ENCODE results near the gene DCAKD. TPM values are rescaled to one million over a fixed set of nuclear protein-coding genes. Genes with fewer than 3 reads are reported as not detected.

DCAKD gene
- total and polyA plus RNA-seq, 10 of the 15 experiments (the other 5 are each of a cell fraction or from before 2014, with no cell fraction given), result 11.6 to 62.7 (median 38.3) TPM

DNA sequence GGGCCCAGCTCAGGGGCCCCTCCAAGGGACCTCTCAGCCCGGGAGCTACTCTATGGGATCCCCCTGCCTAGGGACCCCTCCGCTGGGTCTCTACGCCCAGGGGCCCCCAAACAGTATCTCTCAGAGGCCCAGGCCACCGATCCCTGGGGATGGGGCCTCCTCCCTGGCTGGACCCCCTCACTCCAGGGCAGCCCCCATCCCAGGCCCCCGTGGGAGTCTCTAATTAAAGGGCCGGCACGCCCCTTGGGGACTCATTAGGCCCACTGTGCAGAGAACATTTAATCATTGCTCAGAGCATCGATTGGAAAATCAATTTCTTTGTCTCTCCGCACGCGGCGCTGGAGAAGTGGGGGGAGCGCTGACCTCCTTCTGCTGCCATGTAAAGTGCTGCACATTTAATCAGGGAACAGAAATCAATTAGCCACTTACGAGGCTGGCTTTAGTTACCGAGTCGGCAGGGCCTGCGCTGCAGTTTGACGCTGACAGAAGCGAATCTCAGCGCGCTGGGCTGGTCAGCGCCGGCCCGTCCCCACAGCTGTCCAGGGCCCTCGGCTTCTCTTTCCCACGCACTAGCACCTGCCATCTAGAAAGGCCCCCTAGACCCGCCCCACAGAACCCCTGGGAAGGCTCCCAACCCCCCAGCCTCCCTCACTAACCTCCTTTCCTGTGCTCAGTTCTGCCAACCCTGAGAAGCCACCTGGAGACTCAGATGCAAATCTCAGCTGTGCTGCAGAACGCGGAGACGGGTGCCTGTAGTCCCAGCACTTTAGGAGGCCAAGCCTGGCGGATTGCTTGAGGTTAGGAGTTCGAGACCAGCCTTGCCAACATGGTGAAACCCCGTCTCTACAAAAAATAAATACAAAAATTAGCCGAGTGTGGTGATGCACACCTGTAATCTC, 63.1 kb downstream of the DCAKD start:
- CTCF ChIA-PET, result interaction anchor here (0.5 to 1.2 kb wide), 3 partner anchors 13 to 282 kb away, joined by 3 read pairs; no protein-coding TSS in a partner anchor
- WGBS (ENCODE audit: insufficient coverage, insufficient replicate concordance, low lambda C conversion rate, missing lambda C conversion rate), result 42% methylated on average over 29 of the region's 34 CpGs
- Histone ChIP-seq H3K9me3 (replicated peaks; ENCODE audit: control insufficient read depth, insufficient read depth, low read length) (no peaks in the 10 kb centered on the region; the same call in 2 of the 3 replicates), H3K4me2 (ENCODE audit: control insufficient read depth, insufficient read depth) (no peak overlapping the region; the same call in 1 of the 2 replicates), H3K4me1 (ENCODE audit: control insufficient read depth, insufficient read depth, low read length) (peaks cover 17% of the 10 kb centered on the region), H3K27ac (ENCODE audit: control insufficient read depth, insufficient read depth) (no peak overlapping the region), H3K9ac (ENCODE audit: control insufficient read depth, insufficient read depth, low read length) (no peak overlapping the region), H3K36me3 (ENCODE audit: control insufficient read depth in 2 of 2, insufficient read depth in 2 of 2, low read length in 1 of 2) (no peaks in the 10 kb centered on the region), H3K4me3 (no peak overlapping the region), H4K20me1 (ENCODE audit: control insufficient read depth, insufficient read depth) (no peaks in the 10 kb centered on the region), H2AFZ (ENCODE audit: control insufficient read depth, low read depth, low read length) (no peak overlapping the region), H3K27me3 (replicated peaks in 1 of 2; ENCODE audit: control insufficient read depth in 2 of 2, insufficient read depth in 2 of 2, low read length in 1 of 2) (peaks cover 0 to 2% of the 10 kb centered on the region in 2 experiments; a peak in 1 of 4 replicates), H3K79me2 (ENCODE audit: control insufficient read depth, insufficient read depth, low read length) (no peaks in the 10 kb centered on the region)
- POLR2A ChIA-PET, result no interaction called here
- TF ChIP-seq TCF12 (IDR thresholded peaks at IDR 0.05; ENCODE audit: low read depth, low read length), result no peak
- in situ Hi-C loops (cut with MboI), result no loop called here
- RAD21 ChIA-PET (ENCODE audit: unreplicated experiment), result no interaction called here
- intact Hi-C loops (cut with micrococcal nuclease; ENCODE audit: unreplicated experiment), result no loop called here
- BruUV-seq (replicated peaks), result no TSS peak
- DNase-seq (ENCODE audit: low read depth, low spot score) (no peak), FAIRE-seq (no peak), ATAC-seq (no peak)
- SMC1A ChIA-PET (ENCODE audit: uncharacterized antibody, unreplicated experiment), result no interaction called here

DNA sequence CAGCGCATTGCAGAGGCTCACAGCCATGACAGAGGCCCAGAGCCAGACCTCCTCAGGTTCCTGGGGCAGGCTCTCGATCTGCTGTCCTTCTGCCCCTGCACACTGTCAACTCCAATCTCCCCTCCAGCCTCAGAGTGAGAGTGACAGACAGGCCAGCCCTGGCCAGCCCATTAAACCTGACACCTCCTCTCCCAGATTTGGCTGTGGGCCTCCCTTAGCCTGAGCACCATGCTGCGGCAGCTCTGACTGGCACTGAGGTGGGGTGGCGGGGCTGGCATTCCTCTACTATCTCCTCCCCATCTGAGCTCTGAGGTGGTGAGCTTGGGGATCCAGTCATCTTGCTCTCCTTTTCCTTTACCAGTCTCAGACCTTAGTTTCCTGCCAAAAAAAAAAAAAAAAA, 67.9 kb downstream of the DCAKD start:
- Histone ChIP-seq H3K9ac (ENCODE audit: control insufficient read depth, insufficient read depth, low read length) (no peak overlapping the region), H3K4me2 (ENCODE audit: control insufficient read depth, insufficient read depth) (no peak overlapping the region), H3K4me1 (ENCODE audit: control insufficient read depth, insufficient read depth, low read length) (peaks cover under 1% of the 10 kb centered on the region), H3K9me3 (replicated peaks; ENCODE audit: control insufficient read depth, insufficient read depth, low read length) (no peaks in the 10 kb centered on the region; the same call in 2 of the 3 replicates), H3K27me3 (replicated peaks in 1 of 2; ENCODE audit: control insufficient read depth in 2 of 2, insufficient read depth in 2 of 2, low read length in 1 of 2) (peaks cover under 1 to 2% of the 10 kb centered on the region in 2 experiments), H4K20me1 (ENCODE audit: control insufficient read depth, insufficient read depth) (no peaks in the 10 kb centered on the region), H3K79me2 (ENCODE audit: control insufficient read depth, insufficient read depth, low read length) (no peaks in the 10 kb centered on the region), H3K4me3 (no peak overlapping the region), H3K27ac (ENCODE audit: control insufficient read depth, insufficient read depth) (no peak overlapping the region), H2AFZ (ENCODE audit: control insufficient read depth, low read depth, low read length) (no peak overlapping the region), H3K36me3 (ENCODE audit: control insufficient read depth in 2 of 2, insufficient read depth in 2 of 2, low read length in 1 of 2) (no peaks in the 10 kb centered on the region)
- TF ChIP-seq SMC3 (IDR thresholded peaks at IDR 0.05; ENCODE audit: borderline replicate concordance, low read length), result no peak
- BruUV-seq (replicated peaks), result no TSS peak
- in situ Hi-C loops (cut with MboI), result no loop called here
- FAIRE-seq (no peak), ATAC-seq (no peak), DNase-seq (ENCODE audit: low read depth, low spot score) (no peak)
- 74% methylated on average over 4 of the region's 4 CpGs for WGBS (ENCODE audit: insufficient coverage, insufficient replicate concordance, low lambda C conversion rate, missing lambda C conversion rate)
- intact Hi-C loops (cut with micrococcal nuclease; ENCODE audit: unreplicated experiment), result no loop called here
- POLR2A ChIA-PET, result interaction anchor here (0.6 kb wide), 1 partner anchor 962 kb away, joined by 3 read pairs; no protein-coding TSS in a partner anchor
- SMC1A ChIA-PET (ENCODE audit: uncharacterized antibody, unreplicated experiment), result no interaction called here
- CTCF ChIA-PET, result no interaction called here
- RAD21 ChIA-PET (ENCODE audit: unreplicated experiment), result no interaction called here
